Right lobe of liver (tissue), 6 donors: Measurements from ENCODE around the gene KDM4B. TPM values are rescaled to one million over a fixed set of nuclear protein-coding genes. Genes with fewer than 3 reads are reported as not detected.
A peak's percentile ranks its signal among the peaks of the same experiment; 100 is the strongest.

Experiments
- ATAC-seq, 4 donors: fragments of 200-7000 bp; cut with Tn5 transposase; one replicate each; pipeline ENCODE4 v1.9.1; 2020; ENCODE audit warnings: mild to moderate bottlenecking in 4 of 4, moderate library complexity in 4 of 4
- DNase-seq, 3 donors: peaks; one replicate each; pipeline ENCODE4 v3.0.0-alpha.2; 2020
- H3K27ac ChIP-seq, 3 donors: fragments of 200-600 bp; one replicate each; pipeline ENCODE4 v1.8.0; 2022
- H3K27me3 ChIP-seq, 2 donors: fragments of 200-600 bp; one replicate each; pipeline ENCODE4 v1.8.0; 2022
- H3K36me3 ChIP-seq, 4 donors: fragments of 200-600 bp; sonication (generic) in 1 of 4; one replicate each; pipeline versions ENCODE4 v1.5.1 to v1.8.0; 2017 to 2022; ENCODE audit warnings: control low read depth in 1 of 4
- H3K4me1 ChIP-seq, 4 donors: fragments of 200-600 bp; sonication (generic) in 1 of 4; one replicate each; pipeline versions ENCODE4 v1.5.1 to v1.8.0; 2017 to 2022; ENCODE audit warnings: control low read depth in 1 of 4
- H3K4me3 ChIP-seq, 3 donors: fragments of 200-600 bp; one replicate each; pipeline ENCODE4 v1.8.0; 2022
- H3K9me3 ChIP-seq, 4 donors: fragments of 200-600 bp; sonication (generic) in 1 of 4; one replicate each; pipeline versions ENCODE4 v1.5.1 to v1.8.0; 2017 to 2022; ENCODE audit warnings: control low read depth in 1 of 4
- POLR2A ChIP-seq: fragments of 450-650 bp; IDR thresholded peaks from one replicate; pipeline ENCODE4 v1.6.1; 2017; ENCODE audit warnings: antibody characterized with exemption, mild to moderate bottlenecking
- WGBS: methylation state at CpG from one replicate; pipeline ENCODE4 v1.1.6; 2018; ENCODE audit warnings: low coverage, low lambda C conversion rate; ENCODE audit not compliant: insufficient coverage; ENCODE audit errors: missing lambda C conversion rate; 5-methylcytosine and 5-hydroxymethylcytosine counted together
- intact Hi-C, 2 donors: fragments of 100-400 bp; cut with DNase I; formaldehyde crosslinking; loops; one replicate each; pipeline versions ENCODE4 v1.11.2 to v1.14.1; 2022
- total RNA-seq, 6 experiments: library from RNA; depleted of rRNA in 2 of 6; stranded (reverse); fragments of >200 nt in 2 of 6; fragmentation: NEBNext Ultra II Directional in 3 of 6; extraction: Animal tissue kit (Norgen Biotek cat#: 25700) in 3 of 6; gene quantifications; one replicate each; pipeline versions ENCODE4 v1.1.0 to v1.2.4, GENCODE V29; 2016 to 2023
- TF ChIP-seq, protein P1 (sequence below), 4 donors: fragments of 200-600 bp in 3 of 4; fragments of 450-650 bp in 1 of 4; IDR thresholded peaks; one replicate each; pipeline versions ENCODE4 v1.5.1 to v1.8.0; 2016 to 2022; ENCODE audit warnings: antibody characterized with exemption in 4 of 4, mild to moderate bottlenecking in 2 of 4
- donor health status: DM: no; HTN: yes; CAD: no.
- donor health status: DM: no; HTN: no; CAD: no.
- donor health status: DM: no; HTN: no; CAD: no.
- donor health status: DM: no; HTN: yes; CAD: no.
- donor health status: DM: no; HTN: yes; CAD: no.

Gene KDM4B
- total RNA-seq, 6 experiments from 2014 or later: 14.2 to 36.9 (median 29.1) TPM

DNA sequence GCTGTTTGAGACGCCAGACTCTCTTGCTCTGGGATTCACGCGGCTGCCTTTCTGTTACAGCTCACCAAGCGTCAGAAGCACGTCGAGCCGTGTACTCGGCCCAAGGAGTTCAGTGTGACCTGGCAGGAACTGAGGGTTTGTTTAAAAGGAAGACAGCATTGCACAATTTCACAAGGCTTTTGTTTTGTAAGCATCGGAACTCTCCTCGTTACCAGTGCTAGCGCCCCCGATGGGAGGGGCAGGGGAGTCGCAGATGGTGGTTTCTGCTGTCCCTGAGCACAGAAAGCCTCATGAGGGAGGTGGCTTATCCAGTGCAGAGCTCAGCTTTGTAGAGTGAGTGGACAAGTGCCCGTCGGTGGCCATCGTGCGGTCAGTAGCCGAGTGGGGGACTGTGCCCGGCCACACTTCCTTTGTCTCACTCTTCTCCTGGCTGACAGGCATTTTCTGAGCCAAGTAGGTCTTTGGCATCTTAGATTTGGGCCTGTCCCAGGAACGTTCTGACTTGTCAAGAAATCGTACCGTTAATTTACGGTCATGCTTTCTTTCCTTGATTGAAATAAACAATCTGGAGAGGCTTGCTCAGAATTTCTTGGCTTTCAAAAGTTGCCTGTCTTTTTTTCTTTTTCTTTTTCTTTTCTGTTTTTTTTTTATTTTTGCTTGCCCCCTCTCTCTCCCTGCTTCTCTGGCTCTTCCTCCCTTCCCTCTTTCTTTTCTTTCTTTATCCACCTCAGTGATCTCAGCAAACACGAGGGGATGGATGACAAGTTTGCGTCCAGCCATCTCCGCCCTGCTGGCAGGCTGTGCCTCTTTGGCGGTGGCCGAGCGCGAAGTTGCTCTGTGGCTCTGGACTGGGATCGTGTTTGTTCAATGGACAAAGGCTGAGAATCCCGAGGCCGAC, 7.7 kb downstream of the KDM4B start:
- TF ChIP-seq, protein P1, sequence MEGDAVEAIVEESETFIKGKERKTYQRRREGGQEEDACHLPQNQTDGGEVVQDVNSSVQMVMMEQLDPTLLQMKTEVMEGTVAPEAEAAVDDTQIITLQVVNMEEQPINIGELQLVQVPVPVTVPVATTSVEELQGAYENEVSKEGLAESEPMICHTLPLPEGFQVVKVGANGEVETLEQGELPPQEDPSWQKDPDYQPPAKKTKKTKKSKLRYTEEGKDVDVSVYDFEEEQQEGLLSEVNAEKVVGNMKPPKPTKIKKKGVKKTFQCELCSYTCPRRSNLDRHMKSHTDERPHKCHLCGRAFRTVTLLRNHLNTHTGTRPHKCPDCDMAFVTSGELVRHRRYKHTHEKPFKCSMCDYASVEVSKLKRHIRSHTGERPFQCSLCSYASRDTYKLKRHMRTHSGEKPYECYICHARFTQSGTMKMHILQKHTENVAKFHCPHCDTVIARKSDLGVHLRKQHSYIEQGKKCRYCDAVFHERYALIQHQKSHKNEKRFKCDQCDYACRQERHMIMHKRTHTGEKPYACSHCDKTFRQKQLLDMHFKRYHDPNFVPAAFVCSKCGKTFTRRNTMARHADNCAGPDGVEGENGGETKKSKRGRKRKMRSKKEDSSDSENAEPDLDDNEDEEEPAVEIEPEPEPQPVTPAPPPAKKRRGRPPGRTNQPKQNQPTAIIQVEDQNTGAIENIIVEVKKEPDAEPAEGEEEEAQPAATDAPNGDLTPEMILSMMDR (IDR thresholded peaks at IDR 0.05): peak in 3 of 4 donors; percentile 30 to 40 (median 40)
- TF ChIP-seq POLR2A: peak; percentile 28
- H3K4me1 ChIP-seq: peaks cover 0 to 73% (median 26%) of the 10 kb centered on the region in 4 donors
- WGBS: 34% methylated on average over 27 of the region's 33 CpGs
- no peak overlapping the region for H3K4me3 ChIP-seq
- no peaks in the 10 kb centered on the region for H3K36me3 ChIP-seq
- intact Hi-C loops: loop anchor here in 1 of 2 donors (10.0 kb wide), 1 partner anchor 48 kb away; no protein-coding TSS in a partner anchor
- peak overlapping the region; percentile 50 to 71 (median 70) for H3K27ac ChIP-seq
- ATAC-seq (peak; percentile 56 to 72 (median 64)), DNase-seq (peak; percentile 67 to 80 (median 67))
- no peaks in the 10 kb centered on the region for H3K9me3 ChIP-seq
- H3K27me3 ChIP-seq: no peaks in the 10 kb centered on the region

GRCh38 chr19:4977299-4978174, 8.6 kb downstream of the KDM4B start:
- WGBS: 78% methylated on average over 5 of the region's 36 CpGs
- Histone ChIP-seq H3K27me3 (no peaks in the 10 kb centered on the region), H3K4me1 (peaks cover 0 to 65% (median 22%) of the 10 kb centered on the region in 4 donors), H3K36me3 (no peaks in the 10 kb centered on the region), H3K4me3 (no peak overlapping the region), H3K27ac (peak overlapping the region; percentile 50 to 71 (median 70)), H3K9me3 (no peaks in the 10 kb centered on the region)
- no peak for TF ChIP-seq POLR2A
- TF ChIP-seq, protein P1 (IDR thresholded peaks at IDR 0.05): no peak
- intact Hi-C loops: loop anchor here in 1 of 2 donors (10.0 kb wide), 1 partner anchor 47 kb away; no protein-coding TSS in a partner anchor
- ATAC-seq (no peak), DNase-seq (peak in 1 of 3 donors; percentile 55)

DNA sequence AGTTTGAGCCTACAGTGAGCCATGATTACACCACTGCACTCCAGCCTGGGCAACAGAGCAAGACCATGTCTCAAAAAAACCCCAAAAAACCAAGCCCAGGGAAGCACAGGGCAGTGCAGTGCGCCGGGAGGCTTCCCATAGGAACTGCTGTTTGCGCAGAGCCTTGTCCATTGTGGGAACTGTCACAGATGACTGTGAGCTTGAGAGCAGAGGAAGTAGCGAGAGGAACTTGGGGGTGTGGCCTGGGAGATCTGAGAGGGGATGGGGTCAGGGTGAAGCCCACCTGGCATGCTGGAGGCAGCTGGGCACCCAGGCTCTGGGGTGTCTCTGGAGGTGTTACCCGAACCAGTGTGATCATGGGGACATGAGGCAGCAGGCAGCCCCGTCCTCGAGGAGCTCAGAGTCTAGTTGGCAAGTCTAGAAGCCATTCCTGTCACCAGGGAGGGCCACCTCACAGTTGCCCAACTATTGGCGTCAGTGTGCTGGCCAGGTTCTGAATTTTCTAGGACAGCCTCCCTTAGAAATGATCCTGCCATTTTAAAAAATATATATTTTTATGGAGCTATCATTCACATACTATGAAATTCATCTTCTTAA, 10.4 kb downstream of the KDM4B start:
- DNase-seq (peak in 2 of 3 donors; percentile 75 to 78), ATAC-seq (peak; percentile 47 to 67 (median 64))
- intact Hi-C loops: loop anchor here in 1 of 2 donors (10.0 kb wide), 1 partner anchor 45 kb away; no protein-coding TSS in a partner anchor
- Histone ChIP-seq H3K4me3 (no peak overlapping the region), H3K27me3 (no peaks in the 10 kb centered on the region), H3K36me3 (no peaks in the 10 kb centered on the region), H3K9me3 (no peaks in the 10 kb centered on the region), H3K4me1 (peaks cover 0 to 52% (median 18%) of the 10 kb centered on the region in 4 donors), H3K27ac (peak overlapping the region in 2 of 3 donors; percentile 43 to 49)
- 40% methylated on average over 1 of the region's 8 CpGs for WGBS
- TF ChIP-seq, protein P1 (IDR thresholded peaks at IDR 0.05): no peak
- no peak for TF ChIP-seq POLR2A

DNA sequence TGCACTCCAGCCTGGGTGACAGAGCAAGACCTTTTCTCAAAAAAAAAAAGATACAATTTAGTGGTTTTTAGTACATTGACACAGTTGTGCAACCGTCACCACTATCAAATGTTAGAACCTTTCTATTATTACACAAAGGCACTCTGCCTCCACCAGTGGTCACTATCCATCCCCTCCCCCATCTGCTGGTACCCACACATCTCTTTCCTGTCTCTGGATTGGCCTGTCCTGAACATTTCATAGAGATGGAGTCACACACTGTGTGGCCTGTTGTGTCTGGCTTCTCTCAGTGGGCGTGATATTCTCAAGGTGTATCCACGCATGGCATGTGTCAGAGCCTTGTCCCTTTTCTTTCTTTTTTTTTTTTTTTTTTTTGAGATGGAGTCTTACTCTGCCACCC, 11.2 kb downstream of the KDM4B start:
- Histone ChIP-seq H3K4me1 (peaks cover 0 to 44% (median 18%) of the 10 kb centered on the region in 4 donors), H3K27me3 (no peaks in the 10 kb centered on the region), H3K36me3 (no peaks in the 10 kb centered on the region), H3K4me3 (no peak overlapping the region), H3K27ac (peak overlapping the region in 1 of 3 donors; percentile 21), H3K9me3 (no peaks in the 10 kb centered on the region)
- intact Hi-C loops: no loop called here
- DNase-seq: no peak
- 64% methylated on average over 3 of the region's 3 CpGs for WGBS
- TF ChIP-seq, protein P1 (IDR thresholded peaks at IDR 0.05): no peak
- TF ChIP-seq POLR2A: no peak
- no peak for ATAC-seq
